GM18873 (cell line): ENCODE data around the gene VWA5B1.
"Not testable (repeated sequence)": the region's sequence is repeated elsewhere in the genome, so short reads cannot be mapped to it uniquely, and the experiment has no call there.

Experiments
- ATAC-seq: cut with Tn5 transposase; IDR thresholded peaks from one replicate; pipeline ENCODE4 v1.9.1; 2021; ENCODE audit warnings: mild to moderate bottlenecking, moderate library complexity, moderate number of reproducible peaks; ENCODE audit not compliant: unreplicated experiment, low FRiP score

VWA5B1 gene

DNA sequence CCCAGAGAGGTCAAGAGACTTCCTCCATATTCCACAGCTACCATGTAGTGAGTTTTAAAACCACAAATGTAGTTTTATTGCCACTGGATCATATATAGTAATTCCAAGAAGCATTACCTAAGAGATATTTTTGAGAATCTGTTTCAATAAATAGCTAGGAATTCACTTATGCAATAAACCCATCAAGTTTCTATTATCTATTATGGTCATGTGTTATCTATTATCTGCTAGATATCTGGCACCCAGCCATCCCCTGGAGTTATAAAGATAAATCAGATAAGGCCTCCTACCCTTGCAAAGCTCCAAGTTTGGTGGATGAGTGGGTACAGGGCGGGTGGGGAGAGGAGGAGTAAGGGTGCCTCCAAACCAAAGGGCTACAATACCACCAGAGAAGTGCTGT, 10.3 kb upstream of the VWA5B1 start:
- no peak for ATAC-seq

DNA sequence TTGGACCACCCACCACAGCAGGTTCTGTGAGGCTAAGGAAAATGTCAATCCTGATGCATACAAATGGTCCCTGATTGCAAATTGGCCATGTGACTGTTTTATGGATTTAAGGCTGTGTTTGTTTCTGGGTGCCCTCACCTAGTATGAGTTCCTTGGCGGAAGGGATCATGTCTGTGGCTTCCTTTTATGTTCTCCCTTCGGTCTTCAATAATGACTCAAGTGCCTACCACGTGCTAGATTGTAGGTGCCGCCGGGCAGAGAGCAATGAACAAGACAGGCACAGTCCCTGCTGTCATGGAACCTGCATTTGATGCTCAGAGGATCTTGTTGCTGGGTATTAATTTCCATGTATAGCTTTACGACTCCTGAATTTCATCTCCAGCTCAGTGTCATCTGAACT, 9.8 kb upstream of the VWA5B1 start:
- no peak for ATAC-seq

DNA sequence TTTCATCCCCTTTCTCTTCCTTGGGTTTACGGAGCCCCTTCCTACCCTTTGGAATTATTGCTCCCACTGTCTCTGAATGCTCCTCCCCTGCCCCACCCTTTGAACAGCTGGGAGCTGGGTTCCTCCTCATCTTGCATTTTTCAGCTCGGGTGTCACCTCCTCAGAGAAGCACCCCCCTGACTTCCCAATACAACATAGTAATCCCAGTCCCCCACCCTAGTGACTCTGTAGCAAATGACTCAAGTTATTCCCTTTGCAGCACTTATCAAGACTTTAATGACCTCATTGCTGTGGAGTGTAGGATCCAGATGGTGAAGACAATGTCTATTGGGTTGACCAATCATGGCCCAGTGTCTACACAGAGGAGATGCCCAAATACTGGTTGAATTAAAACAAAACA, 8.9 kb upstream of the VWA5B1 start:
- ATAC-seq, result no peak

DNA sequence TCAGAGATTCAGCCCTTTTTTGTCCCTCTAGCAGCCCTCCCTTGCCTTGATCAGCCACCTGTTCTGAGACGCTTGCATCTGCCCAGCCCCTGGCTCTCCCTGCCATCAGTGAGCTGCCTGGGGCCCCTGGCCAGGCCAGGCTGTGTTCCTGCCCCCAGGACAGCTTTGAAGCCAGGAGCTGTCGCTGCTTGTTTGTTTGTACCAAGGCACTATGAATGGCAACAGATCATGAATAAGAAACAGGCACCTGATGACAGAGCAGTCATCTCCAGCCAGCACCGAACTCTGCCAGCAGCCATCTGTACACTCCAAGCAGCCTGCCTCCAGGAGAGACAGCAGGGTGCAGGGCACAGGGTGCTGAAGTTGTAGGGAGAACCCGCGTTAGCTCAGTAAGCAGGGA, 8.1 kb upstream of the VWA5B1 start:
- no peak for ATAC-seq

DNA sequence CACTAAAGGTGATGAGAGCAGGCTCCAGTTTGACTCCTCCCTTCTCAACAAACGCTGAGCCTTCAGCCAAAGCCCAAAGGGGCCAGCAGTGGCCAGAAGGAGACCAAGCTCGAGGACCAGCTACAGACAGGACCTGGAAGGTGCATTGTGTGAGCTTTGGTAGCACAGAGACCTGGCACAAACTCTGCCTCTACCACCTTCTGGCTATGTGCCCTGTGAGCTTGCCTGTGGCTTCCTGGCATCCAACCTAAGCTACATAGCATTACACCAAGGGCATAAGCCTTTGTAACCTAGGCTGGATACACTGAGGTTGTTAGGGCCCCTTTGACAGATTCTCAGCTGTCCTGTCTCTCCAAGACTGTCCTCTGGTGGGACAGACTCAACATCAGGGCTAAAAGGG, 6.6 kb upstream of the VWA5B1 start:
- no peak for ATAC-seq

DNA sequence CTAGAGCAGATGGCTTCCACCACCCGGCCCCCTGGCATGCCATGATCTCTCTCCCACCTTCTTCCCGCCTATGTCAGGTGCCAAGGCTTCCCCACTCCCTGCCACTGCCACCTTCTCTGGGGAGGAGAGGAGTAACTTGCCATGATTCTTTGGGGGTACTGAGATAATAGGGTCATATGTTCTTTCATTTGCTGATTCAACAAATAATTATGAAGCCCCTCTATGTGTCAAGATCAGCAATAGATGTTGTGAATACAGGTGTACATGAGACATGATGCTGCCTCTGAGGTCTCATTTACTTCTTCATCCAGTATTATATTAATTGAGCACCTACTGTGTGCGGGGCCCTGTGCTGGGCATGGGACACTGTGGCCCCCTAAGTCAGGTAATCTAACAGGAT, 6.0 kb upstream of the VWA5B1 start:
- ATAC-seq, result no peak

DNA sequence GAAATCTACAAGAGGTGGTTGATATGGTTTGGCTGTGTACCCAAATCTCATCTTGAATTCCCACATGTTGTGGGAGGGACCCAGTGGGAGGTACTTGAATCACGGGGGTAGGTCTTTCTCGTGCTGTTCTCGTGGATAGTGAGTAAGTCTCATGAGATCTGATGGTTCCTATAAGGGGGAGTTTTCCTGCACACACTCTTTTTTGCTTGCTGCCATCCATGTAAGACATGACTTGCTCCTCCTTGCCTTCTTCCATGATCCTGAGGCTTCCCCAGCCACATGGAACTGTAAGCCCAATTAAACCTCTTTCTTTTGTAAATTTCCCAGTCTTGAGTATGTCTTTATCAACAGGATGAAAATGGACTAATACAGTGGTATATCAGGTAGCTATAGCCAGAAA, 5.2 kb upstream of the VWA5B1 start:
- no peak for ATAC-seq

DNA sequence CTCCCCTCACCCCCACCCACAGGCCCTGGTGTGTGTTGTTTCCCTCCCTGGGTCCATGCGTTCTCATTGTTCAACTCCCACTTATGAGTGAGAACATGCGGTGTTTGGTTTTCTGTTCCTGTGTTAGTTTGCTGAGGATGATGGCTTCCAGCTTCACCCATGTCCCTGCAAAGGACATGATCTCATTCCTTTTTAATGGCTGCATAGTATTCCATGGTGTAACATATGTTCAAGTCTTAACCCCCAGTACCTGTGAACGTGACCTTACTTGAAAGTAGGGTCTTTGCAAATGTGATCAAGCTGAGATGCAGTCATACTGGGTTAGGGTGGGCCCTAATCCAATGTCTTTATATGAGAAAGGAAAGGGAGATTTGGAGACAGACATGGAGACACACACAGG, 3.0 kb upstream of the VWA5B1 start:
- not testable (repeated sequence) for ATAC-seq

DNA sequence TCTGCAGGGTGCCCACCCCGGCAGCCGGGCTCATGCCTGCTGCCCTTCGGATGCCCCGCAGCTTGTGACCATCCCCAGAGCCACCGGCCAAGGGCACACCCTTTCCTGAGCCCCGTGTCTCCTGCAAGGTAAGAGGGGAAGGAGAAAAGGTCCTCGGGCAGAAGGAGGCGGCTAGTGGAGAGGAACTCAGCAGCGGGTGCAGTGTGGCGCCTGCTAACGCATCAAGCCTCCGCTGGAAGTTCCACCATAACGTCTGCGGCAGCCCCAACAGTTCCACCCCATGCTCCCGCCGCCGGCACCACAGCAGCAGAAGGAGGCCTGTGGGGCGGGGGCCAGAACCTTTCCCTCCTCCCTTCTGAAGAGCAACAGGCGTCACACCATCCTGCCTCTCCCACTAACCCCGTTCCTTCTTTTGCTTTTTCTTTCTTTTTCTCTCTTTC, 990 bp downstream of the VWA5B1 start:
- no peak for ATAC-seq

DNA sequence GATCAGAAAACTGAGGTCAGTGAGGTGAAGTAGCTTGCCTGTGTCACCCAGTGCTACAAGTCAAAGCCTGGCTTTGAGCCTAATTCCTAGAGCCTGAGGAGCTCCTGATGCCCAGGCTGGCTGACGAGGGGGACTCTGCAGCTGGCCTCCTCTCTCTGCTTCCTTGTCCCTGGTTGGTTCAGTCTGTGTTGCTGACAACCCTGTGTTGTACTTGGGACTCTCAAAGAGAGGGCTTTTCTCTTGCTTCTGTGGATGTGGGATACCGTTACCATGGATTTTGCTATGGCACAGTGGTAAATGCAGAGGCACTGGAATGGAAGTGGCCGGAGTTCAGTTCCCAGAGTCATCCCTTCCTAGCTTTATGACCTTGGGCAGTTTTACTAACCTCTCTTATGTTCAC, 8.0 kb downstream of the VWA5B1 start:
- ATAC-seq, result no peak

DNA sequence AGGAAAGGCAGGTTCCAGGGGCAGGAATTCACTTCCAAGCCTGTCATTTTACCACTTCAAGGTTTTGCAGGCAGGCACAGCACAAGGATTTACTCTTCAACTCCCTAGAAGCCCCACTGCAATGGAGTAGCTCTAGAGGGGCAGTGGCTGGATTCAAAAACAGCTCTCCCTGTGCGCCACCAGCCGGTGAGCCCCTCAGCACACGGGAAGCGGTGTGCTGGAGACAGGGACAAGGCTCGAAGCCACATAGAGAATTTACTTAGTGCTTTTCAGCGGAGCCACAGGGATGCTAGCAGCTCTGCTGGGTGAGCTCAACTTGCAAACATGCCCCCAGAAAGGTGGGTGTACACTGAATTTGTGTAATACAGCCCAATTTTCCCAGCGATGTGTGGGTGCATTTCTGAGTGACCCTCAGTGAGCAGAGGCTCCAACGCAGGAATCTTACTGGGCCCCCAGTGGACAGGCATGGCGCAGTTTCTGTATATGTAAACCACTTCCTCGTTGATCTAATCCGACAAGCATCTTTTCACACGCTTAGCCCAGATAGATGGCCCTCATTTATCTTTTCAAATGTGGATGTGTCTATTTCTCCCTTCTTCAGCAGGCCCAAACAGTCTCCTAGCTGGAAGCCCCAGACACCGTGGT, 10.9 kb downstream of the VWA5B1 start:
- no peak for ATAC-seq

DNA sequence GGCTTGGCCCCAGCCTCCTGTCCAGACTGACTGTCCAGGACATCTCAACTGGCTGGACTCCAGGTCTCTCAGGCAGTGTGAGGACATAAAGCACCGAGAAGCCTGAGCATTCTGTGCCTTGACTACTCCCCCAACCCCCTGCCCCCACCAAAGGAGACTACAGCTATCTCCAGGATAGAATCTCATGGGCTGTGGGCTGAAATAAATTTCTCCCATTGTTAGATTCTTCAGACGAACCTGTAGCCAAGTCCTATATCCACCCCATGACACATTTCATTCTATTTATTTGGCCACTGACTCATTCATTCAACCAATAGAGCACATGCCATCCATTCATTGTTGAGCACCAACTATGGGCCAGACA, 11.4 kb downstream of the VWA5B1 start:
- ATAC-seq, result no peak

DNA sequence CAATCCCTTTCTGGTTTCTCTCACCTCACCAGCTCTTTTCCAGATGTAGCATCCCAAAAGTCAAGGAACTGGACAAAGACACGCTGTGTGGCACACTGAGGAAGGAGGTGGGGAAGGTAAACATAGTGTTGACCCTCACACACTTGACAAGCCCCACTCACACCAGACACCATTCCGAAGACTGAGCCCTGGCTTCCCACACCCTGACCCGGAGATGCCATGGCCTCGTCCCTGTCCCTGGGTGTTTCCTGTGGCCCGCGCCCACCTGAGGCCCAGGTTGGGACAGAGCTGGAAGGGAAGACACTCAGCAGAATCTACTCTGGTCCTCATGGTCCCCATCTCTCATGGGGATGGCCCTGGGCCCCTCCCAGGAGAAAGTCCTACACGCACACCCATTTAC, 16.4 kb downstream of the VWA5B1 start:
- no peak for ATAC-seq

DNA sequence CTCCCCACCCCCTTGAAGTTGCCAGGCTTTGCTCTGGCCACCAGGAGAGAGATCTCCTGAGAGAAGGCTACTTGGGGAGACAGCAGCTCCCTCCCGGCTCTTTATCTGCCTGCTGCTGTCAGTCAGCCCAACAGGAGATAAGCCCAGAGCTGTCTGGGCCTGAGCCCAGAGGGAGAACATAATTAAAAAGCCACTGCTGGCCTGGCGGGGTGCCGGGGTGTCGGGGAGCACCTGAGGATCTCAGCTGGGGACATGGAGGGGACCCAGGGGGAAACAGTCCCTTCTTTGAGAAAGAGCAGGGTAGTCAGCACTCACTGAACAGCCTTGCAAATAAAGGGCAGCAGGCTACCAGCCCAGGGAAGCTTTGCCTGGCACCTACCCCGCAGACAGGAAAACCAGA, 17.9 kb downstream of the VWA5B1 start:
- ATAC-seq, result no peak

DNA sequence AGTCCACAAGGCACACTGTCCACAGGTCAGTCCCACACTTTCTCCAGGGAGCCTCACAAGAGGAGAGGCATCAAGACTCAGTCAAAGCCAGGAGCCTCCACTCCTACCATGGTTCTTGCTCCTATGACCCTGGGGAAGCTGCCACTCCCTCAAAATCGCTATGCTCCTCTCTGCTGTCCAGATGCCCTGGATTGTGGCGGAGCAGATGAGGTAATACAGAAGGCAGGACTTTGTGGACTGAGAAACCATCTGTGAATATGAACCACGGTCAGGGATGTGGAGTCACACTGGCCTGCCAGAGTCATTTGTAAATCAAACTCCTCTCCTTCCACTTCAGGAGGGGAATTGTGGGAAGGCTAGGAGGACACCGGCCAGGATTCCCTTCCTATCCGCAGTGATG, 20.6 kb downstream of the VWA5B1 start:
- ATAC-seq, result no peak

DNA sequence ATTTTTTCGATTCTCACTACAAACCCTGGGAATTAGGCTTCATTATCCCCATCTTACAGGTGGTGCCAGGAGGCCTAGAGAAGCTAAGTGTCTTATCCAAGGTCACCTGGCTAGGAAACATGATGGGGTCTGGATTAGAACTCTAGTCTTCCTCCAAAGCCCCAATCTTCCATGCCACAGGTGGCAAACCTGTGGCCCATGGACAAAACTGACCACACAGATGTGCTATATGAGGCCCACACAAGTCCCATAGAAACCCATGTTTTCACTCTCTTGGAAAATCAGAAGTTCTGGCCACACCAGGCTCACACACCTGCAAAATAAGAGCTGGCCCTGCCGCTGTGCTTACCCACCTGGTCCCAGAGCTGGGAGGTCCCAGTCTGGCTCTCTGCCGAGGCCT, 21.6 kb downstream of the VWA5B1 start:
- no peak for ATAC-seq

DNA sequence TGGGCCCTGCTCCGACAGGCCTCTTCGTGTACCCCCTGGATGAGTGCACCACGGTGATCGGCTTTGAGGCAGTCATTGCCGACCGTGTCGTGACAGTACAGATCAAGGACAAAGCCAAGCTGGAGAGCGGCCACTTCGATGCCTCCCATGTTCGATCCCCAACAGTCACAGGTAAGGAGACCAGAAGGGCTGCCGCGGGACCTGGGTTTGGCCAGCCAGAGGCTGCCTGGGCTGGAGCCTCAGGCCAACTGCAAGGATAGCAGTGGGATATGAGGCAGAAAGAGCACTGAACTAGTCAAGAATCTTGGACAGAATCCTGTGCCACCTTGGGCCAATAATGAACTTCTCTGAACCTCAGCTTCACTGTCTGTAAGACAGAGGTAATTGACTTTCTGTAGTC, 22.1 kb downstream of the VWA5B1 start:
- no peak for ATAC-seq

DNA sequence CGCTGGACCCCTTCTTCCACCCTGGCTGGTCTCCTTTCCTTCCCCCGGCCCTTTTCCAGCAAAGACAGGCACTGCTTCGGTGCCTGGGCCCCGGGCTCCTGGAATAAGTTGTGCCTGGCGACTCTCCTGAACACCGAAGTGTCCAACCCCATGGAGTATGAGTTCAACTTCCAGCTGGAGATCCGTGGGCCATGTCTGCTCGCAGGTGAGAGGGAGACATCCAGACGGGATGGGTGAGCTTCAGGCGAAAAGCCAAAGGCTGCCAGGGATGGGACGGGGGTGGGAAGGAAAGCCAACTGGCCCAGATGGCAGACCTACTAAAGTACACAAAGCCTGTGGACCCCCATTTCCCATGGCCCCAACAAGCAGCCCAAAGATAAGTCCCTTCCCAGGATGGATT, 26.8 kb downstream of the VWA5B1 start:
- ATAC-seq, result no peak

DNA sequence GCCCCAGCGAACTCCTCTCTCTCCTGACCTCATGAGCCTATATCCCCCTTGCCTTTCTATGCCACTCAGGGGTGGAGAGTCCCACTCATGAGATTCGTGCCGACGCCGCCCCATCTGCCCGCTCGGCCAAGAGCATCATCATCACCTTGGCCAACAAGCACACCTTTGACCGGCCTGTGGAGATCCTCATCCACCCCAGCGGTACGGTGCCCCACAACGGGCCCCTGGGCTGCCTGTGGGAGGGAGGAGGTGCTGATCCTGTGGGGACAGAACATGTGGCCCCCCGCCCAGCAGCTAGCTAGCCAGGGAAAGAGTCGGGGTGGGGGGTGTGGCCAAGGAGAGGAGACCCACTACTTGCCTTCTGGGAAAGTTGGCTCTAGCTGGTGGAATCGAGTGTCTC, 27.8 kb downstream of the VWA5B1 start:
- ATAC-seq, result no peak

DNA sequence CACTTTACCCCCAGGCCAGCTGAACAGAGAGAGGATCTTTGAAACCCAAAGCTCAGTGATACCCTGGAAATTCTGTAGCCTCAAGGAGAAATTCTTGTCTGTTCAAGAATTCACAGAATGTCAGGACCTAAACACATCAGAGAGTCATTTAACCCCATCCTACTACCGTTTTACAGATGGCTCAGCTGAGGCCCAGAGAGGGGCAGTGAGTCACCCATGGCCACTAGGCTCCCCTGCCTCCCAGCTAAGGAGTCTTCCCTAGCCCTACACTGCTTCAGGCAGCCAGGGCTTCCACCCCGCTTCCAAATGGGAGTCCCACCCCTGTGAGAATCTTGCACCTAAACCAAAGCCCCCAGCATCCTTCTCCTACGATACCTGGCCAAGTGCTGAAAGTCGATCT, 28.3 kb downstream of the VWA5B1 start:
- no peak for ATAC-seq

DNA sequence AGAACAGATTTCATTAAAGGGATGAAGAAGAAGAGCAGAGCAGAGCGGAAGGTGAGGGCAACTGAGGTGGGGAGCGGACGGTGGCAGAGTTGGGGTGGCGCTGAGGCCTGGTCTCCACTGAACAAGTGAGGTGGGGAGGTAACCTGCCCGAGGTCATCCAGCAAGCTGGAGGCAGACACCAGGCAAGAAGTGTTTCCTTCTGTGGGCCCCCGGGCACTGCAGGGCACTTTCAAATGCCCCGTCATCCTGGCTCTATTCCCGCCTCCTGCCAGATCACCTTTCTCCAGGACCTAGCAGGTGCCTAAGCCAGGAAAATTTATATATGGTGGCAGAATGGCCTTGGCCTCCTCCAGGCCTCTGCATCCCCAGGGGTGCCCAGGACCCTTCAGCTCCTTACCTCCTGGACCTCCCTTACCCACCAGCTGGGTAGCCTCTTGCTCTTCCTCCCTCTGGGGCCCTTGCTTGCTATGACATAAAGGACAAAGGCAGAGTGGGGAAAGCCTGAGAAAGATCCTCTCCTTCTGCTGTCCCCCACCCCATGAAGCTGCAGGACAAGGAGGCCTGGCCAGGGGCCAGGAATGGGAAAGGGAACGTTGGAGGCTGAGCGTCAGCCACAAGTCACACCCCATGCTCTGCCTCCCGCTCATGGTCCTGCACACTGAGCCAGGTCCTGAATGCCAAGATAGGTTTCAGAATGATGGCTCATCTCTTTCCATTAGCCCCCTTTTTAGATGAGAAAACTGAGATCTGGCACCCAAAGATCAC, 29.0 kb downstream of the VWA5B1 start:
- no peak for ATAC-seq

DNA sequence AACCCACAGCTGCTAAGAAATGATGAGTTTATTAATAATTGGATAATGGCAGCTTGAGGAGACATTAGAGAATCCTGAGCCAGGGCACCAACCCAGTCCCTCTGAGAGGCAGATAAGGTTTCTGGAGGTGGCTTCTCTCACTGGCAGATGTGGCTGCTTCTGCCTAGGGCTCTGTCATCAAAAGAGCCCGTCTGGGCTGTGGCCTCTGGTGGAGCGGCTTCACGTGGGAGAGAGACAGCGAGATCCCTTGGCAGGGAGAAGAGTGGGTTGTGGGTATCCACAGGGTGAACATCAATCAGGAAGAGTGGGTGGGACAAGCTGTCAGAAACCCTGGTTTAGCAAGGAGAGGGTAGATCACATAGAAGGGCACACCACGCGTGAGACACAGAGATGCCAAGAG, 30.0 kb downstream of the VWA5B1 start:
- no peak for ATAC-seq
